NCI-H1694 treated with DMSO at 0.1 percent for 48 hours (cell line): ENCODE results near the gene SPRY2.
"Not testable (repeated sequence)": the region's sequence is repeated elsewhere in the genome, so short reads cannot be mapped to it uniquely, and the experiment has no call there.

Experiments
- DNase-seq: peaks from one replicate; lab custom pipeline; 2025; lab: John Stamatoyannopoulos, UW

Gene SPRY2

GRCh38 chr13:80341101-80341755 is at the start of gene SPRY2:
SPRY2 (minus strand) TSS chr13:80341126; CDS start chr13:80337705, 3,421 bp downstream.
- DNase-seq: peak; percentile 93

GRCh38 chr13:80390338-80390737 is 49.4 kb upstream of the SPRY2 start:
- no peak for DNase-seq

- DNase-seq: no peak
These were observed 48.4 kb upstream of the SPRY2 start for GRCh38 chr13:80389073-80390038.

GRCh38 chr13:80388506-80388905 is 47.6 kb upstream of the SPRY2 start:
- DNase-seq: no peak

GRCh38 chr13:80386592-80386991 is 45.7 kb upstream of the SPRY2 start:
- no peak for DNase-seq

- DNase-seq: no peak
These were observed 45.1 kb upstream of the SPRY2 start for GRCh38 chr13:80386002-80386401.

GRCh38 chr13:80382576-80382975 is 41.6 kb upstream of the SPRY2 start:
- no peak for DNase-seq

- no peak for DNase-seq
These were observed 38.3 kb upstream of the SPRY2 start for GRCh38 chr13:80379245-80379644.

- DNase-seq: no peak
These were observed 35.6 kb upstream of the SPRY2 start for GRCh38 chr13:80376554-80376953.

- no peak for DNase-seq
These were observed 34.0 kb upstream of the SPRY2 start for GRCh38 chr13:80374901-80375300.

- no peak for DNase-seq
These were observed 33.5 kb upstream of the SPRY2 start for GRCh38 chr13:80374444-80374843.

- no peak for DNase-seq
These were observed 31.0 kb upstream of the SPRY2 start for GRCh38 chr13:80371840-80372509.

- no peak for DNase-seq
These were observed 26.5 kb upstream of the SPRY2 start for GRCh38 chr13:80367473-80367872.

GRCh38 chr13:80363890-80364503 is 23.1 kb upstream of the SPRY2 start:
- DNase-seq: peak; percentile 53

- no peak for DNase-seq
These were observed 21.6 kb upstream of the SPRY2 start for GRCh38 chr13:80362481-80362880.

GRCh38 chr13:80361883-80362327 is 21.0 kb upstream of the SPRY2 start:
- no peak for DNase-seq

- DNase-seq: no peak
These were observed 20.4 kb upstream of the SPRY2 start for GRCh38 chr13:80361298-80361697.

GRCh38 chr13:80360453-80360800 is 19.5 kb upstream of the SPRY2 start:
- DNase-seq: no peak

- DNase-seq: no peak
These were observed 19.0 kb upstream of the SPRY2 start for GRCh38 chr13:80359778-80360452.

GRCh38 chr13:80359414-80359777 is 18.5 kb upstream of the SPRY2 start:
- no peak for DNase-seq

GRCh38 chr13:80355496-80356094 is 14.7 kb upstream of the SPRY2 start:
- not testable (repeated sequence) for DNase-seq
